H7 (cell line): Measurements from ENCODE around the gene ECHS1. TPM values are rescaled to one million over a fixed set of nuclear protein-coding genes. Genes with fewer than 3 reads are reported as not detected.

Experiments
- DNase-seq: peaks from one replicate; pipeline ENCODE4 v3.0.0; 2012
- H3K27me3 ChIP-seq: 2 replicates; pipeline ENCODE4 v1.6.0; 2011; ENCODE audit warnings: mild to moderate bottlenecking, low read length; ENCODE audit not compliant: control insufficient read depth, insufficient read depth
- H3K36me3 ChIP-seq: replicated peaks from 2 replicates; pipeline ENCODE4 v1.5.1; 2011; ENCODE audit warnings: low read length; ENCODE audit not compliant: control insufficient read depth, insufficient read depth
- H3K4me3 ChIP-seq: 2 replicates; pipeline ENCODE4 v1.5.1; 2011; ENCODE audit warnings: low read depth, mild to moderate bottlenecking, control low read depth, low read length, moderate library complexity; ENCODE audit not compliant: insufficient read depth
- total RNA-seq: library from RNA; depleted of rRNA; stranded (reverse); fragments of >200 nt; shearing (Covaris generic); gene quantifications from 2 replicates; pipeline ENCODE4 v1.2.3, GENCODE V29; 2014; rRNA removed

The ECHS1 gene
- total RNA-seq, 1 experiment from 2014 or later = 108 TPM

GRCh38 chr10:133312769-133313145 lies 60.4 kb downstream of the ECHS1 start:
- no peak for DNase-seq
- no peaks in the 10 kb centered on the region for H3K27me3 ChIP-seq
- peaks cover 7% of the 10 kb centered on the region for H3K36me3 ChIP-seq
- no peak overlapping the region for H3K4me3 ChIP-seq

Other genes starting within 250 kb of the ECHS1 start
- 13.7 and 16.7 TPM in 2 replicates for gene KNDC1, start 213.1 kb downstream of the ECHS1 start, total RNA-seq
- 8.8 and 13.4 TPM in 2 replicates for gene UTF1, start 143.1 kb downstream of the ECHS1 start, total RNA-seq
- 25.0 and 29.2 TPM in 2 replicates for gene VENTX, start 135.5 kb downstream of the ECHS1 start, total RNA-seq
- 1.3 and 1.9 TPM in 2 replicates for gene ADAM8, start 96.5 kb downstream of the ECHS1 start, total RNA-seq
- gene TUBGCP2, start 64.5 kb downstream of the ECHS1 start, total RNA-seq = 46.4 and 47.1 TPM in 2 replicates
- 46.9 and 48.7 TPM in 2 replicates for gene ZNF511, start 64.4 kb downstream of the ECHS1 start, total RNA-seq
- 2.2 TPM in 1 of 2 replicates, not detected in the other for gene CALY, start 36.5 kb downstream of the ECHS1 start, total RNA-seq
- gene PRAP1, start 26.0 kb downstream of the ECHS1 start, total RNA-seq = not detected in 2 replicates
- 27.2 and 50.5 TPM in 2 replicates for gene FUOM, start 15.3 kb downstream of the ECHS1 start, total RNA-seq
- 1.3 and 4.1 TPM in 2 replicates for gene PAOX, start 5.9 kb upstream of the ECHS1 start, total RNA-seq
- gene MTG1, start 20.8 kb upstream of the ECHS1 start, total RNA-seq = 31.5 and 52.6 TPM in 2 replicates
- 0.18 TPM in 1 of 2 replicates, not detected in the other for gene SPRN, start 51.3 kb upstream of the ECHS1 start, total RNA-seq
- 0.03 and 0.44 TPM in 2 replicates for gene SCART1, start 80.6 kb upstream of the ECHS1 start, total RNA-seq
- gene CYP2E1, start 154.0 kb upstream of the ECHS1 start, total RNA-seq = 0.90 and 1.2 TPM in 2 replicates
- not detected in 2 replicates for gene SYCE1, start 192.2 kb upstream of the ECHS1 start, total RNA-seq